ENCODE data around the gene CCDC90B. TPM values are rescaled to one million over a fixed set of nuclear protein-coding genes. Genes with fewer than 3 reads are reported as not detected.

The CCDC90B gene
- total and polyA plus RNA-seq, 2 of the 8 experiments (the other 6 are each of a cell fraction or from before 2014, with no cell fraction given): 21.8 to 54.5 TPM

- 64% methylated on average over 4 of the region's 4 CpGs; no CpG with 5 or more reads in 1 of the 2 experiments for WGBS, 2 experiments (ENCODE audit: extremely low coverage in 1 of 2, insufficient coverage in 1 of 2, insufficient read length in 1 of 2, insufficient replicate concordance in 2 of 2, low coverage in 1 of 2, low lambda C conversion rate in 2 of 2, missing lambda C conversion rate in 1 of 2)
- H2BK20ac ChIP-seq (ENCODE audit: low read length): no peak overlapping the region
- no peak overlapping the region for H3K4me3 ChIP-seq (ENCODE audit: extremely low read depth in 1 of 4, insufficient read depth in 2 of 4, low read depth in 3 of 4, low read length in 4 of 4)
- H2AK5ac ChIP-seq (ENCODE audit: low read depth, low read length): no peak overlapping the region
- H3K9ac ChIP-seq (replicated peaks in 1 of 4; ENCODE audit: extremely low read depth in 1 of 4, low read depth in 3 of 4, low read length in 3 of 4): no peak overlapping the region
- H3K23me2 ChIP-seq (ENCODE audit: low read depth, low read length): peaks cover 2% of the 10 kb centered on the region; the same call in 1 of the 2 replicates
- ChIA-PET POLR2A (ENCODE audit: partially characterized antibody) (interaction anchor here (1.2 kb wide), 1 partner anchor 184 kb away, joined by 3 read pairs; no protein-coding TSS in a partner anchor), CTCF (ENCODE audit: partially characterized antibody) (interaction anchor here (0.5 to 2.2 kb wide), 9 partner anchors 10 to 482 kb away, joined by 3 to 11 read pairs (median 5); no protein-coding TSS in a partner anchor)
- H4K5ac ChIP-seq (ENCODE audit: insufficient read length, low read depth, low read length): no peak overlapping the region
- no peak overlapping the region; the same call in 1 of the 2 replicates for H3K27ac ChIP-seq (ENCODE audit: low read depth, low read length)
- H3K23ac ChIP-seq (ENCODE audit: insufficient read length): no peak overlapping the region
- no peak overlapping the region for H2BK15ac ChIP-seq (ENCODE audit: low read length)
- no peak overlapping the region for H2BK5ac ChIP-seq (ENCODE audit: low read depth, low read length)
- no peak overlapping the region for H3K14ac ChIP-seq (ENCODE audit: insufficient read length)
- H2BK120ac ChIP-seq (replicated peaks; ENCODE audit: low read depth, low read length): no peak overlapping the region
- no peaks in the 10 kb centered on the region for H3K27me3 ChIP-seq (replicated peaks in 1 of 4; ENCODE audit: control insufficient read depth in 3 of 4, extremely low read depth in 1 of 4, insufficient read depth in 3 of 4, low read length in 3 of 4)
- no peaks in the 10 kb centered on the region for H4K20me1 ChIP-seq (replicated peaks in 1 of 2; ENCODE audit: control insufficient read depth in 1 of 2, insufficient read depth in 2 of 2, low read length in 2 of 2)
- no peaks in the 10 kb centered on the region for H3K9me3 ChIP-seq (ENCODE audit: insufficient read depth in 2 of 2, low read depth in 1 of 2, low read length in 1 of 2)
- H3K4me1 ChIP-seq (replicated peaks in 1 of 4; ENCODE audit: control insufficient read depth in 3 of 4, insufficient read depth in 4 of 4, low read length in 3 of 4): 0 out of 7 replicates have a peak, but pooled peaks cover 0 to 1% (median 0%) of the 10 kb centered on the region in 4 experiments
- H2BK12ac ChIP-seq (ENCODE audit: low read depth, low read length): no peak overlapping the region
- H3K56ac ChIP-seq (replicated peaks; ENCODE audit: insufficient read length, low read depth, low read length): no peak overlapping the region
- H4K8ac ChIP-seq (ENCODE audit: extremely low read depth, insufficient read depth, low read length): no peak overlapping the region
- H3K79me1 ChIP-seq (ENCODE audit: low read depth, low read length): no peaks in the 10 kb centered on the region
- no peak for FAIRE-seq
- peaks cover 0 to 35% of the 10 kb centered on the region in 2 experiments; a peak in 3 of 4 replicates for H3K79me2 ChIP-seq (ENCODE audit: control insufficient read depth in 1 of 2, insufficient read depth in 2 of 2, low read length in 2 of 2)
- no peak overlapping the region for H3K4ac ChIP-seq (replicated peaks; ENCODE audit: insufficient read length, low read depth, low read length)
- H2AFZ ChIP-seq (ENCODE audit: low read length): no peak overlapping the region
- no peak overlapping the region for H3K18ac ChIP-seq (ENCODE audit: extremely low read depth, low read length)
- H3K4me2 ChIP-seq (ENCODE audit: insufficient read depth in 1 of 2, low read depth in 2 of 2, low read length in 2 of 2): no peak overlapping the region
- peaks cover 0 to 27% (median 3%) of the 10 kb centered on the region in 4 experiments; a peak in 6 of 8 replicates for H3K36me3 ChIP-seq (ENCODE audit: control insufficient read depth in 2 of 4, insufficient read depth in 4 of 4, low read length in 3 of 4)
- H4K91ac ChIP-seq (replicated peaks; ENCODE audit: insufficient read length, low read length): no peak overlapping the region
- no peak for DNase-seq (ENCODE audit: low read depth in 1 of 2, low spot score in 2 of 2)
- no peak for TF ChIP-seq ZNF274 (IDR thresholded peaks at IDR 0.05; ENCODE audit: borderline replicate concordance, extremely low read depth, low read length)
- no peak for TF ChIP-seq SAP30 (IDR thresholded peaks at IDR 0.05; ENCODE audit: insufficient read depth, insufficient replicate concordance, low read length)
- TF ChIP-seq ASH2L (IDR thresholded peaks at IDR 0.05; ENCODE audit: low read length): no peak
- no peak for TF ChIP-seq CEBPB (IDR thresholded peaks at IDR 0.05; ENCODE audit: low read depth, low read length)
- no peak for TF ChIP-seq NRF1 (IDR thresholded peaks at IDR 0.05; ENCODE audit: low read depth, low read length)
- no peak for TF ChIP-seq KDM5A (IDR thresholded peaks at IDR 0.05; ENCODE audit: low read length)
- no peak for TF ChIP-seq SIRT6 (IDR thresholded peaks at IDR 0.05; ENCODE audit: low read length)
- no peak for TF ChIP-seq GABPA (IDR thresholded peaks at IDR 0.05; ENCODE audit: borderline replicate concordance, insufficient read depth, low read length)
- no peak for TF ChIP-seq CBX5 (IDR thresholded peaks at IDR 0.05; ENCODE audit: low read depth, low read length)
- no peak for TF ChIP-seq TAF1 (IDR thresholded peaks at IDR 0.05; ENCODE audit: low read depth, low read length)
- TF ChIP-seq EGR1 (IDR thresholded peaks at IDR 0.05; ENCODE audit: borderline replicate concordance, low read depth, low read length): no peak
- no peak for TF ChIP-seq KDM4A (IDR thresholded peaks at IDR 0.05; ENCODE audit: low read depth, low read length, severe bottlenecking)
- TF ChIP-seq SIN3A (conservative IDR thresholded peaks at IDR 0.05 in 1 of 2, IDR thresholded peaks at IDR 0.05 in 1 of 2; ENCODE audit: low read depth in 1 of 2, low read length in 2 of 2): no peak
- TF ChIP-seq CREB1 (IDR thresholded peaks at IDR 0.05): no peak
Observed at GRCh38 chr11:83282084-83282716, 4.0 kb downstream of the CCDC90B start.

Measured in H1 (cell line).